ENCODE data around the gene FOXE1. TPM values are rescaled to one million over a fixed set of nuclear protein-coding genes. Genes with fewer than 3 reads are reported as not detected.

Gene FOXE1
- not detected for total RNA-seq
- long read RNA-seq = 0 reads

DNA sequence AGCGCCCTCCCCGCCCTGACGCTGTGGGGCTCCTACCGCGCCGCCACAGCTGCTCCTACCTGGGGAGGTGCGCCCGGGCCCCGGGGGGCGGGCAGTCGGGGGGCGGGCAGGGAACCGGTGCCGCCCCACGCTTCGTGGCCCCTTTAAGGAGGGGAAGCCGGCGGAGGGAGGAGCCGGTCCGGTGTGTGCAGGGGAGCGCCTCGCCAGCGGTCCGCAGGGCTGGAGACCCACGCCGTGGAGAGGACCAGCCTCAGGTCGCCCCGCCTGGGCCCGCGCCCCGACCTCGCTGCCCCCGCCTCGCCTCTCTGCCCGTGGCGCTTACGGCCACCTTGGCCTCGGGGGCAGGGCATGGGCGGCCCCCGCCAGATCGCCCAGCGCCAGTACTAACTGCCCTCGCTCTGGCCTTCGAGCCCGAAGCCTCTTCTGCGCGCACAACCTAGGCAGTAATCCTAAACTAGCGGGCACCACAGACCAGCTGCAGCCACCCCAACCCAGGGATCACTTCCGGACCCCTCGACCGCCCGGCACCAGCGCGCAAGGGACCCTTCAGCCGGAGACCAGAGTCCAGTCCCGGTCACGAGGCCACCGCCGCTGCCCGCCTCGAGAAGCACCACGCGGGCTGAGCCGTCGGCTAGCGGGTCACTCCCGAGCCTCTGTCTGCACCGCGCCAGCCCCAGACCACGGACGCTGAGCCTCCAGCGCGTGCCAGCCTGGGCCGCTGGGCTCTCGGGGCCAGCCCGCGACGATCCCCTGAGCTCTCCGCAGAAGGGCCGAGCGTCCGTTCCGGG lies at the start of gene FOXE1:
FOXE1 (plus strand) TSS at position 171 of the 788 bp plus-strand sequence. CDS start 689 bp downstream, outside the sequence.
- peak in 1 of 4 donors; percentile 33 for ATAC-seq
- no peaks in the 10 kb centered on the region for H3K9me3 ChIP-seq
- intact Hi-C loops (cut with DNase I) = no loop called here
- TF ChIP-seq, protein P1, sequence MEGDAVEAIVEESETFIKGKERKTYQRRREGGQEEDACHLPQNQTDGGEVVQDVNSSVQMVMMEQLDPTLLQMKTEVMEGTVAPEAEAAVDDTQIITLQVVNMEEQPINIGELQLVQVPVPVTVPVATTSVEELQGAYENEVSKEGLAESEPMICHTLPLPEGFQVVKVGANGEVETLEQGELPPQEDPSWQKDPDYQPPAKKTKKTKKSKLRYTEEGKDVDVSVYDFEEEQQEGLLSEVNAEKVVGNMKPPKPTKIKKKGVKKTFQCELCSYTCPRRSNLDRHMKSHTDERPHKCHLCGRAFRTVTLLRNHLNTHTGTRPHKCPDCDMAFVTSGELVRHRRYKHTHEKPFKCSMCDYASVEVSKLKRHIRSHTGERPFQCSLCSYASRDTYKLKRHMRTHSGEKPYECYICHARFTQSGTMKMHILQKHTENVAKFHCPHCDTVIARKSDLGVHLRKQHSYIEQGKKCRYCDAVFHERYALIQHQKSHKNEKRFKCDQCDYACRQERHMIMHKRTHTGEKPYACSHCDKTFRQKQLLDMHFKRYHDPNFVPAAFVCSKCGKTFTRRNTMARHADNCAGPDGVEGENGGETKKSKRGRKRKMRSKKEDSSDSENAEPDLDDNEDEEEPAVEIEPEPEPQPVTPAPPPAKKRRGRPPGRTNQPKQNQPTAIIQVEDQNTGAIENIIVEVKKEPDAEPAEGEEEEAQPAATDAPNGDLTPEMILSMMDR (IDR thresholded peaks at IDR 0.05) = no peak
- TF ChIP-seq POLR2A (IDR thresholded peaks at IDR 0.05) = no peak
- H3K27ac ChIP-seq = no peak within 1 kb of the TSS
- no peak for DNase-seq
- no peaks in the 10 kb centered on the region for H3K36me3 ChIP-seq
- WGBS (ENCODE audit: insufficient coverage, low coverage, low lambda C conversion rate, missing lambda C conversion rate) = 3% methylated on average over 6 of the region's 83 CpGs
- peak within 1 kb of the TSS in 1 of 3 donors; percentile 46 for H3K4me3 ChIP-seq
- H3K27me3 ChIP-seq = peaks cover 26 to 59% of the 10 kb centered on the region in 2 donors
- H3K4me1 ChIP-seq = peaks cover 0 to 26% (median 1%) of the 10 kb centered on the region in 4 donors

DNA sequence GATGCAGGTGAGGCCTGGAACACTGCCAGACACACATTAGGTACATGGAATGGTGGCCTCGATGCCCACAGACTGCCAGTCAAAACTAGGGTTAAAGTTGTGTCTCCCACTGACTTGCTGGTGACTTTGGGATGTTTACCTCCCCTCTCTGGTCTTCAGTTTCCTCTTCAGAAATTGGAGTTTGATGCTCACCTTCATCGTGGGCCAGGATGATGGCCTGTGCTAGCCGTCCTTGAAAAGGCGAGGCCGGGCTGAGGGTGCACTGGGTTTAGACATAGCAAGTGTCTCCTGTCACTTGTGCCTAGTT lies 49.0 kb upstream of the FOXE1 start:
- WGBS (ENCODE audit: insufficient coverage, low coverage, low lambda C conversion rate, missing lambda C conversion rate) = 75% methylated on average over 2 of the region's 5 CpGs
- Histone ChIP-seq H3K4me3 (peak overlapping the region; percentile 33 to 46 (median 42)), H3K36me3 (no peaks in the 10 kb centered on the region), H3K4me1 (peaks cover 0 to 3% (median 0%) of the 10 kb centered on the region in 4 donors), H3K27me3 (no peaks in the 10 kb centered on the region), H3K27ac (no peak overlapping the region), H3K9me3 (no peaks in the 10 kb centered on the region)
- no peak for DNase-seq
- no peak for ATAC-seq
- intact Hi-C loops (cut with DNase I) = no loop called here
- TF ChIP-seq POLR2A (IDR thresholded peaks at IDR 0.05) = no peak
- TF ChIP-seq, protein P1 (IDR thresholded peaks at IDR 0.05) = no peak

DNA sequence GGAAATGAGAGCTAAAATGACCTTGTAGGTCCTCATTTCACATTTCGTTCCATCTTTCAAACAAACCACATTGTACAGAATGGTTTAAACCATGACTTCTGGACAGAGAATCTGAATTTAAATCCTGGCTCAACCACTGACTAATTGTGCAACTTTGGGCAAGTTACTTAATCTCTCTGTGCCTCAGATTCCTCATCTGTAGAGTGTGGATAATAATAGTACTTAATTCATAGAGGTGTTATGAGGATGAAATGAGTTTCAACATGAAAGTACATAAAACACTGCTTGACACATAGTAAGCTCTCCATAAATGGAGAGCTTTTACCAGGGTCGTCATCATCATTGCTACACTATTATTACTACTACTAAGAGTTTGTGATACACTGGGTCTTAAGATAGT lies 46.3 kb upstream of the FOXE1 start:
- H3K4me3 ChIP-seq = no peak overlapping the region
- H3K9me3 ChIP-seq = no peaks in the 10 kb centered on the region
- TF ChIP-seq POLR2A (IDR thresholded peaks at IDR 0.05) = no peak
- TF ChIP-seq, protein P1 (IDR thresholded peaks at IDR 0.05) = no peak
- intact Hi-C loops (cut with DNase I) = no loop called here
- H3K4me1 ChIP-seq = peaks cover 0 to 3% (median 0%) of the 10 kb centered on the region in 4 donors
- H3K27ac ChIP-seq = no peak overlapping the region
- no peaks in the 10 kb centered on the region for H3K36me3 ChIP-seq
- H3K27me3 ChIP-seq = no peaks in the 10 kb centered on the region
- WGBS (ENCODE audit: insufficient coverage, low coverage, low lambda C conversion rate, missing lambda C conversion rate) = 47% methylated on average over 2 of the region's 2 CpGs
- DNase-seq = no peak
- no peak for ATAC-seq

DNA sequence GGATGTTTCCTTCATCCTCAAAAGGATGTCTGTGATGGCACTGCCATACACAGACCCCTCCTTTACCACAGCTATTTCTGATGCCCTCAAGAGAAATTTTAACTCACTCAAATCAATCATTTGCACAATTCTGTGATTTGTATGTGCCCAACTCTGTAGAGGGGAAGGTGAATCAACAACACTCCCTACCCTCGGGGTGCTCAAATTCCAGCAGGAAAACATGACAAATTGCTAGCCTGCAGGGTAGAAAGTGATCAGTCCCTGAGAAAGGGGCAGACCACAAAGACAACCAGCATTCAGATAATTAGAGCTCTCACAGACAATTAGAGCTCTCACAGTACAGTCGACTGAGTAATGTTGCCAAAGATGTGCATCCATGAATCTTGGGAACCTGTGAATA lies 45.3 kb upstream of the FOXE1 start:
- no peak overlapping the region for H3K27ac ChIP-seq
- TF ChIP-seq, protein P1 (IDR thresholded peaks at IDR 0.05) = no peak
- TF ChIP-seq POLR2A (IDR thresholded peaks at IDR 0.05) = no peak
- no peak overlapping the region for H3K4me3 ChIP-seq
- no peaks in the 10 kb centered on the region for H3K36me3 ChIP-seq
- no peak for DNase-seq
- intact Hi-C loops (cut with DNase I) = no loop called here
- no peaks in the 10 kb centered on the region for H3K27me3 ChIP-seq
- H3K9me3 ChIP-seq = no peaks in the 10 kb centered on the region
- no peak for ATAC-seq
- WGBS (ENCODE audit: insufficient coverage, low coverage, low lambda C conversion rate, missing lambda C conversion rate) = 48% methylated on average over 2 of the region's 2 CpGs
- H3K4me1 ChIP-seq = peaks cover 0 to 3% (median 0%) of the 10 kb centered on the region in 4 donors

Measured in right lobe of liver (tissue), 6 donors.